Sigmoid colon (tissue), 4 donors: ENCODE measurements around the gene SH3GLB2.

Experiments
- EP300 ChIP-seq, 4 donors: sonication (generic); formaldehyde crosslinking; IDR thresholded peaks; one replicate each; pipeline ENCODE4 v1.6.1; 2017; ENCODE audit warnings: antibody characterized with exemption in 4 of 4
- POLR2A ChIP-seq, 2 donors: fragments of 450-650 bp; IDR thresholded peaks; one replicate each; pipeline ENCODE4 v1.6.1; 2016; ENCODE audit warnings: antibody characterized with exemption in 2 of 2, mild to moderate bottlenecking in 2 of 2, moderate library complexity in 2 of 2
- POLR2AphosphoS5 ChIP-seq, 4 donors: sonication (generic); formaldehyde crosslinking; IDR thresholded peaks; one replicate each; pipeline ENCODE4 v1.6.1; 2017; ENCODE audit warnings: antibody characterized with exemption in 4 of 4
- TF ChIP-seq, protein P1 (sequence below), 4 experiments: fragments of 450-650 bp in 3 of 4; fragments of 200-600 bp in 1 of 4; IDR thresholded peaks; one replicate each; pipeline ENCODE4 v1.5.1; 2016 to 2019; ENCODE audit warnings: antibody characterized with exemption in 4 of 4, mild to moderate bottlenecking in 3 of 4, moderate library complexity in 2 of 4

DNA sequence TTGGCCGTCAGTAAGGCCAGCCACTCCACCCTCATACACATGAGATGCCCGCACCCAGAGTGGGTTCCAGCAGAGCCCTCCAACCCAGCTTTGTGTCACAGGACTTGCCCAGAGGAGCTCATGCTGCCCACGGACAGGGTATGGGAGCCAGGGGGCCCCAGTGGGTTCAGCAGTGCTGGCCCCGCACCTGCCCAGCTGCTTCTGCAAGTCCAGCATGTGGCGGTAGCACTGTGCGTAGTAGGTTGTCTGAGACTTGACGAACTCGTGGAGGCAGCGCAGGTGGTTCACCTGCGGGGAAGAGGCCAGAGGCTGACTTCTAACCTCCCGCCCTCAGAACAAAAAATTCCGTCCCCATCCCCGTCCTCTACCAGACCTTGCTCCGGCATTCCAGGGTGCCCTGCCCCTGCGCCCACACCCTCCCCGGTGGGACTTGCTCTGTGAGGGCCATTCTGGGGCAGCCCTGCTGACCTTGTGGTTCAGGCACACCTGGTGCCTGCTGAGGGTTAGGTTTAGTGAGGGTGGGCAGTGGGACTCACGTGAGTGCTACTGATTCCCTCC, 18.5 kb downstream of the SH3GLB2 start:
- TF ChIP-seq, protein P1, sequence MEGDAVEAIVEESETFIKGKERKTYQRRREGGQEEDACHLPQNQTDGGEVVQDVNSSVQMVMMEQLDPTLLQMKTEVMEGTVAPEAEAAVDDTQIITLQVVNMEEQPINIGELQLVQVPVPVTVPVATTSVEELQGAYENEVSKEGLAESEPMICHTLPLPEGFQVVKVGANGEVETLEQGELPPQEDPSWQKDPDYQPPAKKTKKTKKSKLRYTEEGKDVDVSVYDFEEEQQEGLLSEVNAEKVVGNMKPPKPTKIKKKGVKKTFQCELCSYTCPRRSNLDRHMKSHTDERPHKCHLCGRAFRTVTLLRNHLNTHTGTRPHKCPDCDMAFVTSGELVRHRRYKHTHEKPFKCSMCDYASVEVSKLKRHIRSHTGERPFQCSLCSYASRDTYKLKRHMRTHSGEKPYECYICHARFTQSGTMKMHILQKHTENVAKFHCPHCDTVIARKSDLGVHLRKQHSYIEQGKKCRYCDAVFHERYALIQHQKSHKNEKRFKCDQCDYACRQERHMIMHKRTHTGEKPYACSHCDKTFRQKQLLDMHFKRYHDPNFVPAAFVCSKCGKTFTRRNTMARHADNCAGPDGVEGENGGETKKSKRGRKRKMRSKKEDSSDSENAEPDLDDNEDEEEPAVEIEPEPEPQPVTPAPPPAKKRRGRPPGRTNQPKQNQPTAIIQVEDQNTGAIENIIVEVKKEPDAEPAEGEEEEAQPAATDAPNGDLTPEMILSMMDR (IDR thresholded peaks at IDR 0.05) = no peak
- no peak for TF ChIP-seq EP300 (IDR thresholded peaks at IDR 0.05)
- no peak for TF ChIP-seq POLR2AphosphoS5 (IDR thresholded peaks at IDR 0.05)
- TF ChIP-seq POLR2A (IDR thresholded peaks at IDR 0.05) = no peak
